H1 (cell line): Measurements from ENCODE around the gene CSNK1D. TPM values are rescaled to one million over a fixed set of nuclear protein-coding genes. Genes with fewer than 3 reads are reported as not detected.
A peak's percentile ranks its signal among the peaks of the same experiment; 100 is the strongest.

Experiments used
- CTCF ChIA-PET: fragments of 300-600 bp; sonication (Branson Sonifier 250); formaldehyde crosslinking; loops from one replicate; lab custom pipeline; 2021; ENCODE audit not compliant: partially characterized antibody; lab: Charles Lee
- POLR2A ChIA-PET: fragments of 300-600 bp; sonication (Branson Sonifier 250); formaldehyde crosslinking; loops from one replicate; lab custom pipeline; 2021; ENCODE audit warnings: inconsistent platforms; ENCODE audit not compliant: partially characterized antibody; lab: Charles Lee
- DNase-seq, 2 experiments: peaks; one replicate each; pipeline versions ENCODE4 v3.0.0 to v3.0.0-alpha.2; 2010 to 2022; ENCODE audit warnings: low spot score in 2 of 2, low read depth in 1 of 2, mixed read lengths in 1 of 2
- FAIRE-seq: peaks from 2 replicates; lab custom pipeline; 2011; peaks lifted over from hg19 to GRCh38; lab: Jason Lieb, UNC
- H2AFZ ChIP-seq: 2 replicates; pipeline ENCODE4 v1.8.1; 2012; ENCODE audit warnings: low read length, inconsistent platforms
- H2AK5ac ChIP-seq: 2 replicates; pipeline ENCODE4 v1.6.1; 2013; ENCODE audit warnings: low read depth, low read length
- H2BK120ac ChIP-seq: replicated peaks from 2 replicates; pipeline ENCODE3; 2013; ENCODE audit warnings: low read depth, low read length, inconsistent platforms
- H2BK12ac ChIP-seq: 2 replicates; pipeline ENCODE4 v1.6.1; 2013; ENCODE audit warnings: low read depth, low read length
- H2BK15ac ChIP-seq: 2 replicates; pipeline ENCODE4 v1.6.1; 2013; ENCODE audit warnings: low read length
- H2BK20ac ChIP-seq: 2 replicates; pipeline ENCODE4 v1.6.1; 2013; ENCODE audit warnings: low read length
- H2BK5ac ChIP-seq: 2 replicates; pipeline ENCODE4 v1.6.1; 2013; ENCODE audit warnings: low read depth, low read length
- H3K14ac ChIP-seq: 2 replicates; pipeline ENCODE4 v1.6.1; 2013; ENCODE audit warnings: inconsistent platforms; ENCODE audit not compliant: insufficient read length
- H3K18ac ChIP-seq: 2 replicates; pipeline ENCODE4 v1.6.1; 2013; ENCODE audit warnings: low read length; ENCODE audit errors: extremely low read depth
- H3K23ac ChIP-seq: 2 replicates; pipeline ENCODE4 v1.6.1; 2013; ENCODE audit warnings: inconsistent platforms; ENCODE audit not compliant: insufficient read length
- H3K23me2 ChIP-seq: 2 replicates; pipeline ENCODE4 v1.6.1; 2013; ENCODE audit warnings: low read depth, low read length
- H3K27ac ChIP-seq: 2 replicates; pipeline ENCODE4 v1.6.1; 2011; ENCODE audit warnings: low read depth, low read length, inconsistent platforms
- H3K27me3 ChIP-seq, 4 experiments: replicated peaks in 1 of 4; 1 replicate in 1 of 4; 2 replicates in 3 of 4; pipeline versions ENCODE4 v1.6.1 to v1.8.1; 2011 to 2013; ENCODE audit warnings: low read length in 3 of 4, mild to moderate bottlenecking in 3 of 4, inconsistent platforms in 2 of 4, mixed read lengths in 2 of 4, moderate library complexity in 1 of 4; ENCODE audit not compliant: control insufficient read depth in 3 of 4, insufficient read depth in 3 of 4; ENCODE audit errors: extremely low read depth in 1 of 4
- H3K36me3 ChIP-seq, 4 experiments: 2 replicates each; pipeline versions ENCODE4 v1.6.1 to v1.8.1; 2011 to 2013; ENCODE audit warnings: mild to moderate bottlenecking in 4 of 4, low read length in 3 of 4, moderate library complexity in 2 of 4, control low read depth in 1 of 4, inconsistent platforms in 1 of 4; ENCODE audit not compliant: insufficient read depth in 4 of 4, control insufficient read depth in 2 of 4
- H3K4ac ChIP-seq: replicated peaks from 2 replicates; pipeline ENCODE3; 2013; ENCODE audit warnings: low read length, low read depth, mixed read lengths, inconsistent platforms; ENCODE audit not compliant: insufficient read length
- H3K4me1 ChIP-seq, 4 experiments: replicated peaks in 1 of 4; 1 replicate in 1 of 4; 2 replicates in 3 of 4; pipeline versions ENCODE4 v1.6.1 to v1.8.1; 2011 to 2013; ENCODE audit warnings: low read length in 3 of 4, inconsistent platforms in 2 of 4, mixed read lengths in 1 of 4; ENCODE audit not compliant: insufficient read depth in 4 of 4, control insufficient read depth in 3 of 4
- H3K4me2 ChIP-seq, 2 experiments: 2 replicates each; pipeline versions ENCODE4 v1.6.1 to v1.8.1; 2011 to 2013; ENCODE audit warnings: low read depth in 2 of 2, low read length in 2 of 2, control low read depth in 1 of 2, inconsistent platforms in 1 of 2, mild to moderate bottlenecking in 1 of 2; ENCODE audit not compliant: insufficient read depth in 1 of 2
- H3K4me3 ChIP-seq, 4 experiments: fragments of 200-600, 300-600 bp in 1 of 4; sonication (generic), shearing (Covaris generic), sonication (Bioruptor Twin) in 1 of 4; 2 replicates each; pipeline versions ENCODE4 v1.5.1 to v1.8.1; 2011 to 2016; ENCODE audit warnings: low read length in 4 of 4, low read depth in 3 of 4, control low read depth in 2 of 4, inconsistent platforms in 2 of 4, mild to moderate bottlenecking in 2 of 4, mixed read lengths in 1 of 4, moderate library complexity in 1 of 4; ENCODE audit not compliant: insufficient read depth in 2 of 4; ENCODE audit errors: extremely low read depth in 1 of 4
- H3K56ac ChIP-seq: replicated peaks from 2 replicates; pipeline ENCODE3; 2013; ENCODE audit warnings: low read depth, mild to moderate bottlenecking, mixed read lengths, low read length, inconsistent platforms; ENCODE audit not compliant: insufficient read length
- H3K79me1 ChIP-seq: 2 replicates; pipeline ENCODE4 v1.6.1; 2013; ENCODE audit warnings: low read depth, low read length, control low read depth
- H3K79me2 ChIP-seq, 2 experiments: 2 replicates each; pipeline versions ENCODE4 v1.6.1 to v1.8.1; 2012 to 2013; ENCODE audit warnings: low read length in 2 of 2, mild to moderate bottlenecking in 2 of 2, inconsistent platforms in 1 of 2; ENCODE audit not compliant: insufficient read depth in 2 of 2, control insufficient read depth in 1 of 2
- H3K9ac ChIP-seq, 4 experiments: replicated peaks in 1 of 4; 1 replicate in 1 of 4; 2 replicates in 3 of 4; pipeline versions ENCODE4 v1.6.1 to v1.8.1; 2011 to 2013; ENCODE audit warnings: low read depth in 3 of 4, low read length in 3 of 4, control low read depth in 2 of 4, mild to moderate bottlenecking in 2 of 4, moderate library complexity in 2 of 4, inconsistent platforms in 1 of 4; ENCODE audit errors: extremely low read depth in 1 of 4
- H3K9me3 ChIP-seq, 2 experiments: 2 replicates each; pipeline versions ENCODE4 v1.6.1 to v1.8.1; 2012 to 2013; ENCODE audit warnings: mild to moderate bottlenecking in 2 of 2, moderate library complexity in 2 of 2, control low read depth in 1 of 2, inconsistent platforms in 1 of 2, low read depth in 1 of 2, low read length in 1 of 2, mixed read lengths in 1 of 2; ENCODE audit not compliant: insufficient read depth in 2 of 2
- H4K20me1 ChIP-seq, 2 experiments: replicated peaks in 1 of 2; 2 replicates each; pipeline versions ENCODE3 to v1.8.1; 2011 to 2013; ENCODE audit warnings: inconsistent platforms in 2 of 2, low read length in 2 of 2, mild to moderate bottlenecking in 1 of 2; ENCODE audit not compliant: insufficient read depth in 2 of 2, control insufficient read depth in 1 of 2
- H4K5ac ChIP-seq: 2 replicates; pipeline ENCODE4 v1.6.1; 2013; ENCODE audit warnings: low read length, low read depth, mixed read lengths, inconsistent platforms; ENCODE audit not compliant: insufficient read length
- H4K8ac ChIP-seq: 2 replicates; pipeline ENCODE4 v1.8.0; 2013; ENCODE audit warnings: mild to moderate bottlenecking, moderate library complexity, low read length, inconsistent platforms; ENCODE audit not compliant: insufficient read depth; ENCODE audit errors: extremely low read depth
- H4K91ac ChIP-seq: replicated peaks from 2 replicates; pipeline ENCODE3; 2013; ENCODE audit warnings: low read length, mixed read lengths, inconsistent platforms; ENCODE audit not compliant: insufficient read length
- YY1 ChIP-seq: IDR thresholded peaks from 2 replicates; pipeline ENCODE4 v1.6.1; 2011; ENCODE audit warnings: low read depth, mild to moderate bottlenecking, low read length
- WGBS, 2 experiments: shearing (Covaris generic) in 1 of 2; methylation state at CpG; one replicate each; pipeline versions ENCODE4 v1.1.6 to v1.1.7; 2013 to 2015; ENCODE audit warnings: low lambda C conversion rate in 2 of 2, mixed read lengths in 2 of 2, inconsistent platforms in 1 of 2, low coverage in 1 of 2, missing lambda C conversion rate in 1 of 2; ENCODE audit not compliant: insufficient replicate concordance in 2 of 2, insufficient coverage in 1 of 2, insufficient read length in 1 of 2; ENCODE audit errors: extremely low coverage in 1 of 2, missing lambda C conversion rate in 1 of 2; 5-methylcytosine and 5-hydroxymethylcytosine counted together
- polyA plus RNA-seq, 7 experiments: library from polyadenylated mRNA; depleted of rRNA in 3 of 7; stranded (reverse) in 5 of 7; unstranded in 2 of 7; fragments of >200 nt in 5 of 7; fragments of 200-250 nt in 2 of 7; gene quantifications; 1 replicate in 5 of 7; 2 replicates in 1 of 7; 4 replicates in 1 of 7; pipeline versions ENCODE4 v1.2.1 to v1.2.3, GENCODE V29; 2011 to 2013; ENCODE audit warnings: missing spikeins in 2 of 7, mixed read lengths in 2 of 7
- total RNA-seq: library from RNA; stranded (reverse); fragmentation: NEBNext Ultra II Directional; extraction: Animal tissue kit (Norgen Biotek cat#: 25700); gene quantifications from 2 replicates; pipeline ENCODE4 v1.2.1, GENCODE V29; 2021

Gene CSNK1D
- total and polyA plus RNA-seq, 2 of the 8 experiments (the other 6 are each of a cell fraction or from before 2014, with no cell fraction given): 73.5 to 103 TPM

DNA sequence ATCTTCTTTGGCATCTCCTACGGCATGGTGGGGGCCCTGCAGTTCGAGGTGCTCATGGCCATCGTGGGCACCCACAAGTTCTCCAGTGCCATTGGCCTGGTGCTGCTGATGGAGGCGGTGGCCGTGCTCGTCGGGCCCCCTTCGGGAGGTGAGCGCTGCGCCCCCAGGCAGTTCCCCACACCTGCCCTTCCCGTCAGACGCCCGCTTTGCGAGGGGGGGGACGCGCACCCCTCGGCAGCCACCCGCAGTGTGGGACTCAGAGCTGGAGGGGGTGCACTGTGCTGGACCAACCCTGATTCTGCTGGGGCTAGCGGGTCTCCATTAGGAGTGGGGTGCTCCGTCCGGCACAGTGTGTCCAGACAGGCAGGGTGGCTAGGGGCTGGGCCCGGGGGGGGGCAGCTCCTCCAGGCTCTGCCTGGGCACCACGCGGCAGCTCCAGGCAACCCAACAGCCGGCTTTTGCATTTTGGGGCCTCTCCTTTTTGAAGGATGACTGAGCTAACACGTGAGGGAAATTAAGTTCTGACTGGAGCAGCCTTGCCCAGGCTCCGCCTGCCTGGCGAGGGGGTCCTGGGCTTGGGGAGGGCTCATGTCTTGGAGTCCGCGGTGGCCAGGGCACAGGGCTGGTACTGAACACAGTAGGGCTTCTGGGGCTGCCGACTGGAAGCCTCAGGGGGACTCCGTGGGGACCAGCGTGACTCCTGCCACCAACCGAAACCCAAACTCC is 35.6 kb downstream of the CSNK1D start:
- H2BK20ac ChIP-seq: no peak overlapping the region
- H2BK120ac ChIP-seq: no peak overlapping the region
- no peak overlapping the region for H3K4ac ChIP-seq
- no peak for DNase-seq
- no peak overlapping the region for H3K4me2 ChIP-seq
- peaks cover 13 to 26% of the 10 kb centered on the region in 2 experiments for H4K20me1 ChIP-seq
- no peak overlapping the region for H3K14ac ChIP-seq
- ChIA-PET POLR2A (interaction anchor here (0.7 to 3.1 kb wide), 8 partner anchors 8 to 55 kb away, joined by 3 to 10 read pairs (median 4); partner anchors contain the start of genes CCDC57 and CSNK1D), CTCF (interaction anchor here (0.6 to 2.1 kb wide), 10 partner anchors 8 to 174 kb away, joined by 3 to 10 read pairs (median 3); no protein-coding TSS in a partner anchor)
- no peak overlapping the region for H2BK5ac ChIP-seq
- H3K23ac ChIP-seq: no peak overlapping the region
- H3K36me3 ChIP-seq: peaks cover 0 to 17% (median 4%) of the 10 kb centered on the region in 4 experiments; a peak in 4 of 8 replicates
- H3K18ac ChIP-seq: no peak overlapping the region
- H2AK5ac ChIP-seq: no peak overlapping the region
- no peak overlapping the region for H2BK15ac ChIP-seq
- H3K79me1 ChIP-seq: peaks cover 4% of the 10 kb centered on the region
- H4K8ac ChIP-seq: peak overlapping the region; percentile 28; the same call in 1 of the 2 replicates
- no peak overlapping the region for H3K4me3 ChIP-seq
- H2AFZ ChIP-seq: no peak overlapping the region
- TF ChIP-seq YY1: no peak
- TF ChIP-seq, all 59 proteins: peak for 0
- H3K27me3 ChIP-seq: peaks cover 0 to 4% (median 2%) of the 10 kb centered on the region in 4 experiments; a peak in 3 of 7 replicates
- H3K27ac ChIP-seq: no peak overlapping the region
- no peak overlapping the region for H3K9ac ChIP-seq
- H3K79me2 ChIP-seq: 0 out of 4 replicates have a peak, but pooled peaks cover 0 to under 1% of the 10 kb centered on the region in 2 experiments
- H4K91ac ChIP-seq: no peak overlapping the region
- 92% methylated on average over 19 of the region's 34 CpGs; no CpG with 5 or more reads in 1 of the 2 experiments for WGBS, 2 experiments
- no peak overlapping the region for H3K56ac ChIP-seq
- no peaks in the 10 kb centered on the region; the same call in 1 of the 2 replicates for H3K23me2 ChIP-seq
- H3K4me1 ChIP-seq: peaks cover 0 to 5% (median 2%) of the 10 kb centered on the region in 4 experiments; a peak in 4 of 7 replicates
- no peak for FAIRE-seq
- no peaks in the 10 kb centered on the region for H3K9me3 ChIP-seq
- no peak overlapping the region for H4K5ac ChIP-seq
- H2BK12ac ChIP-seq: no peak overlapping the region
